Colon (tissue), 2 donors: ENCODE measurements around the gene SLC26A4.

Experiments
- FAIRE-seq: peaks from 2 replicates; lab custom pipeline; 2012; peaks lifted over from hg19 to GRCh38; lab: Jason Lieb, UNC
- donor health status: control.
- donor health status: control.

Gene SLC26A4

DNA sequence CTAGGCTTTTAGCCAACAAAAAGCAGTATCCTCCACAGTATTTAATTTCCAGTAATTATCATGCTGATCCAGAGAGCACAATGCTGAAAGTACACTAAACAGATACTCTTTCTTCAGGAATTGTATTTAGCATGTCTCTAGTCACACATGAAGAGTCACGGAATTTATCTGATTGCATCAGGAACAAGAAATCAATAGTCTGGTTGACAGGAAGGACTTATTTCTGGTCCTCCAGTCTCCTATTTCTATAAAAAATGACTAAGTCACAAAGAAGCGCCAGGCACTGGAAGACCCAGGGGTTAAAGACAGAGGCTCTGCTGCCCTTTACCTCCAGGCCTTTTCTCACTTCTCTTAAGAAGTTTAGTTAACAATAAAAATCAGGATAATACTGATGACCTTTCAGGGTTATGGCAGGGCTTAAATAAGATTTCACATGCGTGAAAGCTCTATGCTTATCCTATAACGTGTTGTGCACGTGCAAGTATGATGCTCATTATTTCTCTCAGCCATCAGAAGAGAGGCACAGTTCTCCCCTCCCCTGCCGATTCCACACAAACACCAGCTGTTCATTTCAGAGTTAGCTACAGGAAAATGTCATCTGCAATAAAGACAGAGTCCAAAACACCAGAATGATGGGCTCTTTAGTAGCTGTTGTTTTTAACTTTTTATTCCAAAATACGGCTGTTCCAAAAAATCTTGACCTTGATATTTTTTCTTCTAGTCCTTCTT lies 36.9 kb downstream of the SLC26A4 start:
- FAIRE-seq = no peak

DNA sequence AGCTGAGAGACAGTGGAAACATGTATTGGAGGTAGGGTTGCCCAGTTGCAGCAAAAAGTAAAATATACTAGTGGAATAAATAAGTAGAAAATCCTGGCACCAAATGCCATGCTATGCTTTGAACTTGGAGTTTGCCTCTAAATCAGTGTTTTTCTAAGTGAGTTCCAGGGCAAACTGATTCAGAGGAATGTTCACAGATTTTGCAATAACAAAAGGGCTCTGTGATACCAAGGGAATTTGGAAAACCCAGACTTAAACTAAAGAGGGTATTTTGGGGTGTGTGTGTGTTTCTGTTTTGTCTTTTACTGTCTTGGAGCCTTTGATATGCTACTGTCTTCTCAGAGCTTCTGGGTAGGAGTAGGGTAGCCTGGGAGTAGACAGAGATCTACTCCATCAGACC lies 39.9 kb downstream of the SLC26A4 start:
- FAIRE-seq = no peak

DNA sequence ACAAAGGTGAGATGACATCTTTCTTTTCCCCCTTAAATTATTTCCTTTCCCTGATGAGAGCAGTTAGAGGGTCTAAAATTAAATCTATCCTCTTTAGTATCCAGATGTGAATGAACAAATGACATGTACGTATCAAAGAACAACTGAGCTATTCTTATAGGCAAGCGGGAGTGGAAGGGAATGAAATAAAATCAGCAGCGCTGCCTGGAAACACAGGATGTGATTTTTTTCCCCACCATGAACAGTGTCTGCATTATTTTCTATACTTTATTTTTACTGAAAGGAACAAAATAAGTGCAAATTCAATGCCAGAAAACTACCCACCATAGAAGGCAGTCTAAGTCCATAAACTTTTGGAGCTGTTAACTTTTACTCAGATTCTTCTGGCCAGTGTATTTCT lies 40.6 kb downstream of the SLC26A4 start:
- no peak for FAIRE-seq

DNA sequence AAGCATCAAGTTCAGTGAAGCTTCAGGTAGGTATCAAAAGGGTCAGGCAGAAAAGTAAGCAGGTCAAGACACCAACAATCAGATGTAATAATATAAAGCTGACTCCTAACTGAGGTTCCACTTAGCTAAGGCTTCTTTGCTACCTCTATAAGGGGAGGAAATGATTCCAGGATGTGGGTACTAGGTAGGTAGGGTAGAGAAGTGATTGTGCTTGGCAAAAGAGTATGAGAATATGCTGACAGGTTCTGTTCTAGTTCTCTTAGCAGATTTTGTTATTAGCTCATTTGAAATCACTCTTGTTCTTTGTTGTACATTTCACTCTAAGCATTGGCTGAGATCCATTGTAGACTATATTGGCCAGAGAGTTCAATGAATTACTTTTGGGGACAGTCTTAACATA lies 42.6 kb downstream of the SLC26A4 start:
- no peak for FAIRE-seq

DNA sequence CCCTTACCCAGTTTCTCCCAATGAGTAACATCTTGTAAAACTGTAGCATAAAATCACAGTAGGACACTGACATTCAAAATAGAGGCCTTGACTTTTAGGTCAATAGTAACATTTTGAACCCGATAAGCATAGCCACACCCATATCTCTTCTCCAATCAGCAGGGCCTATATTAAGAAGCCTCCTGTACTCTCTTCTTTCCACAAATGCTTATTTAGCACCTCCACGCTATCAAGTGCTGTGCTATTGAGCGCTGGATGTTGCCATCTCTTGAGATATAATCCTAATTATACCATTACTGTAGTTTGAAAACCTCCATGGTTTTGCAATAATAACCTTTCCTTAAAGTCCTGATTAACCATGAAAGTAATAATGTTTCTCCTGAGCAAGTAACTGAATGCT lies 43.2 kb downstream of the SLC26A4 start:
- no peak for FAIRE-seq

DNA sequence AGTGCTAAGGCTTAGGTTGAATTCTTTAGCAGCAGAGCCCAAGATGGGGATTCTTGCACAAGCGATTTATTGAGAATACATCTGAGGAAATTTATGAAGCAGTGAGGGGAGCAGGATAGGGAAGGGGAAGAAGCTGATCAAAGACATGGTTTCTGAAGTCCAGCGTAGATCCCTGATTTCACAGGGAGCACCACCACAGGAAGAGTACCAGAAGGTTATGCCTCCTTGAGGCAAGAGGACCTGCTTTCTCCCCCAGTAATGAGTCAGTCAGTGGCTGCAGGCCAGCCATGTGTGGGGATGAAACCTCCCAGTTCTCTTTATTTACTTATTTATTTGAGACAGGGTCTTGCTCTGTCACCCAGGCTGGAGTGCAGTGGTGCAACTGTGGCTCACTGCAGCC lies 48.3 kb downstream of the SLC26A4 start:
- no peak for FAIRE-seq

DNA sequence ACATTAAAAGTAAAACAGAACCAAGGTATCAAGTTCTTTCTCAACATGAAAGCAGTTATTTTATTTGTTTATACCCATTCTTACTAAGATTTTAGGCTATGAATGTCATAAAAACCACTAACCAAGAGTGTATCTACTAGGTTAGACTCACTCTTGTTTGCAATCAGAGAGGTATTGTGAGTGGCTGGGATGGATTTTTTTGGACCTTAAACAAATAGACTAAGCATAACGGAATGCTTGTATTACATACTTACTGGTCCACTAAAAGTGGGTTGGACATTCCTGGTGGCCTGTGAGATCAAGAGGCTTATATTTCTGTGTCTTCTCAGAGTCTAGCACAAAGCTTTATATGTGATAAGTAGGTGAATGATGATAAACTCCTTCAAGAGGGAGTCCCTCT lies 50.7 kb downstream of the SLC26A4 start:
- FAIRE-seq = no peak

DNA sequence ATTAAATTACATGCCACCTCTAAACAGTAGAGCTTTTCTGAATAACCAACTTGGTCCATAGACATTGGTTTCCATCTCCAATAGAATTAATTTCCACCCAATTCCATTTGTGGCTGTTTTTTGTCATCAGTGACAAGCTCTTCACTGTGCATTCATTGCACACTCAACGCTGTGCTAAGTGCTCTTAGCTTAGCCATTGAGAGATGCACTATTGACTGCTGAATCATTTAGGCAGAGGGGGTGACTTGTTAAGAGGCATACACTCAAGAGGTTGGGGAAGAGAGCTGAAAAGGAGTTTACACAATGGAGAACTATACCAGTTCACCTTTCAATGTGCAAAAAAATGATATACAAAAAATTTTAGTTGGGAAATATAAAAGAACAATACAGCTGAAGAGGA lies 51.4 kb downstream of the SLC26A4 start:
- no peak for FAIRE-seq

DNA sequence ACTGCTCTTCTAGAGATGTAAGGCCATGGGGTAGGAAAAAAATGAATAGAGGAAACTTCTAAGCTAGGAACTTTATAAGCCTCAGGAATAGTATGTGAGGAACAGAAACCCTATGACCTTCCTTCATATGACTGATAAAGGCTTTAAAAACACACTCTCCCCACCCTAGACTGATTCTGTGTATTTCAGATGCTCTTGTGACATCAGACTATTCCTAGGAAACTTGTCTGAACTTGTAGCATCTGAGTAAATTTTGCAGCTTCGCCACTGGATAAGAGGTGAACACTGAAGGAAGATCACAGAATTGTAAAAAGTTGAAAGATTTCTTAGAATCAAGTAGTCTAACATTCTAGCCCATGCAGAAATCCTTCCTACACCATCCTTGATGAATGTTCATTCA lies 52.3 kb downstream of the SLC26A4 start:
- no peak for FAIRE-seq

DNA sequence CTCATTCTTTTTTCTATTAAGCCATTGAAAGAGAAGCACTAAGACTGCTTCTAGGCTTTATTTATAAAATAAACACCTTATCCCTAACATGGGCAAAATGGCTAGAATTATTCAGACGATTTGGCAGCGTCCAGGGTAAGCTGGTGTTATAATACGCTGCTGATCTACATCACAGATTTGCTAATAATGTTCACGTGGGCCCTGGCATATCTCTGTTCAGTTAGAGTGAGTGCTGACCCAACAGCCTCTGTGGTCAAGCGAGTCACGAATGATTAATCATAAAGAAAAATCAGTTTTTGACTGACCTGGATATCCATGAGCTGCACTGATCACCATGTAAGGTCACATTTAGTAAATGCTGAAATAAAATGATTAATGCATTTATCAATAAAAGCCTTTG lies 54.9 kb downstream of the SLC26A4 start:
- FAIRE-seq = no peak

DNA sequence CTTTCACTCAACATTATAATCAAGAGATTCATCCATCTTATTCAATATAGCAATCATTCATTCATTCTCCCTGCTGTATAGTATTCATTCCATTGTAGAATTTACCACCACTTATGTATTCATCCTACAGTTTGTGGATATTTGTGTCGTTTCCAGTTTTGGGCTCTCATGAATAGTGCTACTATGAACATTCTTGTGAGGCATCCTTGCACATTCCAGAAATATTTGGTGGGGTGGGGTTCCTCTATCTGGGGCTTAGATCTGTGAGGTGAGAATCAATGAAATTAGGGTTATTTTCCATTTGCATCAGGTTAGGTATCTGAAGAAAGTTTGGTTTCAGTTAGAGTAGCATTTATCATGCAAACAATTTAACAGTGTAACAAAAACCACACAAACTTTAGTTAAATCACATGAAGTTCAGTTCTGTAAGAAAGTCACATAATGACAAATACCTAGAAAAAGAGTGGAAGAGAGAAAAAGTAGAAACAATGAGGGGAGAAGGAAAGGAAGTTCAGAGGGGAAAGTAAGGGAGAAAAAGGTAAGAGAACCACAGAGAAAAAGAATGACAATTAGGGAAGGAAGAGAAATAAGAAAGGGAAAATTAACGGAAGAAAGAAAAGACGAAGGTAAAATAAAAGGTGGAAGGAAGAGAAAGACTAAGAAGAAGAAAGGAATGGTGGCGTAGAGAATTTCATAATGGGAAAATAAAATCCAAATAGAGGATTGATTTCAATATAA lies 58.0 kb downstream of the SLC26A4 start:
- no peak for FAIRE-seq

DNA sequence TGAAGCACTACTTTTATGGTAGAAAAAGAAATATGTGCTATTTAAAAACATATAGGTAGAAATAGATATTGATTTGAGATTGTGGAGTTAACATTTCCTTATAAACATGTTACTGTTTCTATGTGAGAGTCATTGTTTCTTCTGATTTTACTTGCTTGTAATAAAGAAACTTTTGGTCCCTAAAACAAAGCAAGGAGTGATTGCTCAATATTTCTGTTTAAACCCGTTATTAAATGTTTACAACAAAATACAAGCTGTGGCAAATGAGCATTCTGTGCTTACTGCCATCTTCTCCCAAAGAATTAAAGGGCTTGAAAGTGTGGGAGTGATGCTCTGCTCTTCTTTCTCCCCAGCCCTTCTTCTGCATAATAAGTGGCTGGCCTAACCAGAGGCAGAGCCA lies 60.7 kb downstream of the SLC26A4 start:
- FAIRE-seq = no peak

DNA sequence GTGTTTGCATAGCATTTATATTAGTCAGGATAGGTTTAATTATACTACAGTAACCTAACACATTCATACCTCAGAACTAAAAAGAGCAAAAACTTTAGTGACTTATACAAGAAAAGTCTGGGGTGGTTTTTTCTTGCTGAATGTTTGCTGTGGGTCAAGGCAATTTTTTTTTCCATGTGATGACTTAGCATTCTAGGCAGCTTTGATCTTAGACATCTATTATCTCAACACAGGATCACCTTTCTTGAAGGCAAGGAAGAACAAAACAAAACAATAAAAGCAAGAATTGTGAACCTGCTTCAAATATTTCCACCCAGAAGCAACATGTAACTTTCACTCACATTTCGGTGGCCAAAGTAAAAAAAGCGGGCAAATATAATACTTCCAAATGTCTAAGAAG lies 62.6 kb downstream of the SLC26A4 start:
- FAIRE-seq = no peak

DNA sequence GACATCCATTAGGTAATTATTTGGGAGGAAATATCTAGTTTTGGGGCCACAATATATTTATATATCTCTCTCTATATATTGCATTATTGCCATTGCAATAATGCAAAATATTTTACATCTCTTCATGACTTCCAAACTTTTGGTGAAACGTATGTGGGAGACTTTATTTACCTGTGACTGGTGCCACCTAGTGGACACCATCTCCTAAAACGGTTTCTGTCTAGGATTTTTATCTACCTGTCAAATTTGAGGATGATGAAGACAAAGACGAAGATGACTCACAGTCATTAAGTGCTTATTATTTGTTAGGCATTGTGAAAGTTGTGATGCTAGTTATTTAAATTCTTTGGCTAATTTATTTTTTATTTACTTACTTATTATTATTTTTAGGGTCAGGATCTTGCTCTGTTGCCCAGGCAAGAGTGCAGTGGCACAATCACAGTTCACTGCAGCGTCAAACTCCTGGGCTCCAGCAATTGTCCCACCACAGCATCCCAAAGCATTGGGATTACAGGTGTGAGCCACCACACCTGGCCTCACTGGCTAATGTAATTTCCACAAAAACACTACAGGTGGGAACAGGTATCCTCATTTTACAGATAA lies 64.6 kb downstream of the SLC26A4 start:
- peak; percentile 21 for FAIRE-seq

DNA sequence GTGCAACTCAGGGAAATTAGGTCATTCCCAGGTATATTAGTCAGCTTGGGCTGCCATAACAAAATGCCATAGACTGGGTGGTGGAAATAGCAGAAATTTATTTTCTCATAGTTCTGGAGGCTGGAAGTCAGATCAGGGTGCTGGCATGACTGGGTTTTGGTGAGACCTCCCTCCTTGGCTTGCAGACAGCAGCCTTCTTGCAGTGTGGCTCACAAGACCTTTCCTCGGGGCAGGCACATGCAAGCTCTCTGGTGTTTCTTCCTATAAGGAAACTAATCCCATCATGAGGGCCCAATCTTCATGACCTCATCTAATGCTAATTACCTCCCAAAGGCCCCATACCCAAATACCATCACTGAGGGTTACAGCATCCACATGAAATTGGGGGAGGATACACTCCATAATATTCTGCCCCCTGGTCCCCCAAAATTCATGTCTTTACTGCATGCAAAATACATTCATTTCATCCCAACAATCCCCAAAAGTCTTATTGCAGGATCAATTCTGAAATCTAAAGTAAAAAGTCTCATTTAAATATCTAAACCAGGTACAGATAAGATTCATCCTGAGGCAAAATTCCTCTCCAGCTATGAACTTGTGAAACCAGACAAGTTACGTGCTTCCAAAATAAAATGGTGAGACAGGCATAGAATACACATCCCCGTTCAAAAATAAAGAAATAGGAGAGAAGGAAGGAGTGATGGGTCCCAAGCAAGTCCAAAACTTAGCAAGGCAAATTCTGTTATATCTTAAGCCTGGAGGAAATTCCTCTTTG lies 65.9 kb downstream of the SLC26A4 start:
- no peak for FAIRE-seq

DNA sequence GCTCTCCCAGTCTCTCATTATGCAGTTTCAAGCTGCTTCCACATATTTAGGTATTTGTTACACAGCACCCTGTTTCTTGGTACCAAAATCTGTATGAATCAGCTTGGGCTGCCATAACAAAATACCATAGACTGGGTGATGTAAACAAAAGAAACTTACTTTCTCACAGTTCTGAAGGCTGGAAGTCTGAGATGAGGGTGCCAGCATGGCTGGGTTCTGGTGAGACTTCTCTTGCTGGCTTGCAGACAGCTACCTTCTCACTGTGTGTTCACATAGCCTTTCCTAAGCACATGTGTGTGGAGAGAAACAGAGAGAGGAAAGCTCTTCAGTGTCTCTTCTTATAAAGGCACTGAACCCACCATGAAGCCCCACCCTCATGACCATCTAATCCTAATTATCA lies 67.6 kb downstream of the SLC26A4 start:
- no peak for FAIRE-seq

DNA sequence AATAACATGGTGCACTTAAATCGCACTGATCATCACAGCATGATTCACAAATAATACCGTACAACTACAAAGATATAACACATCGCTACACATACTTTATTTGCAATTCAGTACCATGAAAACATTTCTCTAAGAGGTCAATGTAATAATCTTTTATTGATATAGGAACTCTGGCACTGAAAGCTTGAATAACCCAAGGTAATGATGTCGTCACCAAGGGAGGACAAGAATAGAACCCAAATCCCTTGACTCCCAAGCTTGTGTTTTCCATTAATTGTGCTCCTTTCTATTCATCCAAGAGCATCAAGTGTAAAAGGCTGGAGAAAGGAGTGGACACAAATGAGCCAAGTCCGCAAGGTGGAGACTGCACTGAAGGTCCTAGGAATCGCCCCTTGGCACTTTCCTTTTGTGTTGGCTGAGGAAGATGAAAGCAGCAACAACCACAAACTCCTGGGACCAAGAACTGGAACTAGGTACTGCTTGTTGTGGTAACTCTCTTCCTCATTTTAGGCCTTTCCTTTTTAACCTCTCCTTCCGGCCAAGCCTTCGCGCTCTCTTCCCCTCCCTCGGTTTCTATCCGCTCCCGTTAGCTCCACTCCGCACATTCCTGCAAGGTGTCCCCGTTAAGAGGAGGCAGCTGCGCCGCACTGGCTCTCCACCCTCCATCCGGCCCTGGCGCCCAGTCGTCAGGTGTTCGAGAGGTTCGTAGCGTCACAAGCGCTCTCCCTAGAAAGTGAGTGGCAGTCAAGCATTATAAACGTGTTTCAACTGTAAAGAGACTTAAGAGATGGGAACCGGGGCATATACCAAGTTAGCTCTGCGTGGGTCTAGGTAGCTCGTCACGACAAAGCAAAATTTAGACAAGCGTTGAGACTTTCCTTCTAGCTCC lies 82.3 kb downstream of the SLC26A4 start:
- no peak for FAIRE-seq

DNA sequence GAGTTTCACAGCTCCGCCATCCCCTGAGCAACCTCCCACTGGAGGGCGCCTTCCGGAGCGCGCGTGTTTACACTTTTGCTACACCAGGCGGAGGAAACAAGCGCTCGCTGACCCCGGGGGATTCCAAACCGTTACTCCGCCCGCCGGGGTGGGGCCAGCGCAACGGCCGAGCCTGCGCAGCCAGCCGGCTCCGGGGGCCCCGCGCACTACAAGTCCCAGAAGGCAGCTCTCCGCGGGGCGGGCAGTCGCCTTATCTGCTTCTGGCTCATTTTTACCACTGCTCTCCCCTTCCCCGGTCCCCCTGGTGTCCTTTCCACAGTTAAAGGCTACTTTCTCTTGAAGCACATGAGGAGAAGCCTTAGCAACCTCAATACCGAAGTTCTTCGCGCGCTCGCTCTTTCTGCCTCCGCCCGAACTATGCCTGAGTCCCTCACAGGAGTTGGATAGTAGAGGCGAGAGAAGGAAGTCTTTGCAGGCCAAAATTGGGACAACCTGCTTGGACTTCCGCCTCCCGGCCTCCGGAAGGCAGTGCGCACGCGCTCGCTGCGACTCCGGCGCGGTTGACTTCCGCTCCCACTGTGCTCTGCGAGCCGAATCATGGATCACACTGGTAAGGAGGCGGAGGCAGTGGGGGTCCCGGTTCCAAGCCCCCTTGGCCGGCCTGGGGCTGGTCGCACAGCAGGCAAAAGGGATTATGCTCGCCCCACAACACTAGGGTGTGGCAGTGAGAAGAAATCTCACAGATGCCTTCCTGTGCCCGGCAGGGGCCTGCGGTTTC lies 83.1 kb downstream of the SLC26A4 start, which contains the start of gene CBLL1:
TSS of gene CBLL1 (plus strand) at position 576 of the 778 bp plus-strand sequence. CDS start at position 598, 22 bp downstream.
- no peak for FAIRE-seq

DNA sequence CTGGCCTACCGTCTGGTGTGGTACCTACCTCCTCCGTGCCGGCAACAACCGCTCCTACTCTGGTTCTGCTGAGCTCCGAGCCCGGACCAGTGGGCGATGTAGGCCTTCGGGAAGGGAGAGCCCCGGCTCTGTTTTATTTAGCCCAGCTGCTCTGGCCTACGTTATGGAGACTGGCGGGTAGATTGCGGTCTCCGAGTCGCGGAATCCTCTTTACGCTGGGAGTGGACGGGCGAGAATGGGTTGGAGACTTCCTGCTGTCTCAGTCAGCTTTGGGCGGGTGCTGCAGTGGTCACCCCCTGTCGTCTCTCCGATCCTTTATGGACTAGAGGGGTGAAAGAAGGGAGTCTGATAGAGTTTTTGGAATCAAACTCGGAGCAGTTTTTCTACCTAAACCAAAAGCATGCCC lies 83.7 kb downstream of the SLC26A4 start:
- no peak for FAIRE-seq

DNA sequence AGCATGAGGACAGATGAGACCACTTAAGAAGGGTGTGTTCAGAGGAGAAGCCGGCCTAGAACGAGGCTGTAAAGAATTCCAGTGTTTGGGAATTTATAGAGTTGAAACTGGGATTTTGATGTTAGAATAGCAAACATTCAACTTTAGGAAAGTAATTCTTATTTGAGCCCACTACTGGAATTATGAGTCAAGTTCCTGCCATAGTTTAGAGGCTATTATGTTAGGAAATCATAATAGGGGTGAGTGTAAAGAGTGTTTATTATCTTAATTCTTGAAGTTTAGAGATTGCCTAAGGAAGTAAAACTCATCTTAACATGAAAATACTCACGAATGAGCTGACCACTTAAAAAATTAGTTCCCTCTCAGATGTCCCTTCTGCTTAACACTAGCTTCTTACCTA lies 85.4 kb downstream of the SLC26A4 start:
- FAIRE-seq = no peak

DNA sequence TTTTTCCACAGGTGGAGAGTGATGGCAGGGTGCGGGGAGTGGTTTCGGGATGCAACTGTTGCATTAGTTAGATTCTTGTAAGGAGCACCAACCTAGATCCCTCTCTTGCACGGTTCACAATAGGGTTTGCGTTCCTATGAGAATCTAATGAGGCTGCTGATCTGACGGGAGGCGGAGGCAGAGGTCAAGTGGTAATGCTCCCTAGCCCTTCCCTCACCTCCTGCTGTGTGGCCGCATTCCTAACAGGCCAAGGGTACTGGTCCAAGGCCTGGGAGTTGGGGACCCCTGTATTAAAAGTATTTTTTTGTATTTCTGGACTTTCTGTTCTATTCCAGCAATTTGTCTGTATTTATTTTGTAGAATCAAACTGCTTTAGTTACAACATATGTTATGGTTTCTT lies 90.5 kb downstream of the SLC26A4 start:
- no peak for FAIRE-seq
